WI38 (cell line): ENCODE measurements around the gene AGFG2.
"Not testable (repeated sequence)": the region's sequence is repeated elsewhere in the genome, so short reads cannot be mapped to it uniquely, and the experiment has no call there.

Experiments used
- H3K4me3 ChIP-seq: 2 replicates; pipeline ENCODE4 v1.5.1; 2011; ENCODE audit warnings: low read depth, mild to moderate bottlenecking, control low read depth, low read length
- TF ChIP-seq, protein P1 (sequence below): IDR thresholded peaks from 2 replicates; pipeline ENCODE4 v1.5.1; 2012; ENCODE audit warnings: low read depth, mild to moderate bottlenecking, control low read depth, low read length

The AGFG2 gene

GRCh38 chr7:100515072-100515532, 23.9 kb upstream of the AGFG2 start:
- TF ChIP-seq, protein P1, sequence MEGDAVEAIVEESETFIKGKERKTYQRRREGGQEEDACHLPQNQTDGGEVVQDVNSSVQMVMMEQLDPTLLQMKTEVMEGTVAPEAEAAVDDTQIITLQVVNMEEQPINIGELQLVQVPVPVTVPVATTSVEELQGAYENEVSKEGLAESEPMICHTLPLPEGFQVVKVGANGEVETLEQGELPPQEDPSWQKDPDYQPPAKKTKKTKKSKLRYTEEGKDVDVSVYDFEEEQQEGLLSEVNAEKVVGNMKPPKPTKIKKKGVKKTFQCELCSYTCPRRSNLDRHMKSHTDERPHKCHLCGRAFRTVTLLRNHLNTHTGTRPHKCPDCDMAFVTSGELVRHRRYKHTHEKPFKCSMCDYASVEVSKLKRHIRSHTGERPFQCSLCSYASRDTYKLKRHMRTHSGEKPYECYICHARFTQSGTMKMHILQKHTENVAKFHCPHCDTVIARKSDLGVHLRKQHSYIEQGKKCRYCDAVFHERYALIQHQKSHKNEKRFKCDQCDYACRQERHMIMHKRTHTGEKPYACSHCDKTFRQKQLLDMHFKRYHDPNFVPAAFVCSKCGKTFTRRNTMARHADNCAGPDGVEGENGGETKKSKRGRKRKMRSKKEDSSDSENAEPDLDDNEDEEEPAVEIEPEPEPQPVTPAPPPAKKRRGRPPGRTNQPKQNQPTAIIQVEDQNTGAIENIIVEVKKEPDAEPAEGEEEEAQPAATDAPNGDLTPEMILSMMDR, result no peak
- no peak overlapping the region for H3K4me3 ChIP-seq

GRCh38 chr7:100516135-100516812, 22.7 kb upstream of the AGFG2 start:
- TF ChIP-seq, protein P1, result no peak
- no peak overlapping the region for H3K4me3 ChIP-seq

DNA sequence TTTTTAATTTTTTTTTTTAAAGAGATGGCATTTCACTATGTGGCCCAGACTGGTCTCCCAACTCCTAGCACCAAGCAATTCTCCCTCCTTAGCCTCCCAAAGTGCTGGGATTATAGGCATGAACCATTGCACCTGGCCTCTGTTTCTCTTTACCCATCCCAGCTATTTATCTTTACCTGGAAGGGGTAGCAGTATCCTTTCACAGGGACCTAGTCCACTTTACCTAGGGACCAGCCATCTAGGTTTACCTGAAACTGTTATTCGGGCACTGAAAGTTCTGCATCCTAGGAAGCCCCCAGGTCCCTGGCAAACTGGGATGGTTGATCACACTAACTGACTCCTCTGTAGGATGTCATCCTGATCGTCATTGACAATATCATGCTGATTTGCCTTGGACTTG, 21.7 kb upstream of the AGFG2 start:
- no peak overlapping the region for H3K4me3 ChIP-seq
- TF ChIP-seq, protein P1, result no peak

DNA sequence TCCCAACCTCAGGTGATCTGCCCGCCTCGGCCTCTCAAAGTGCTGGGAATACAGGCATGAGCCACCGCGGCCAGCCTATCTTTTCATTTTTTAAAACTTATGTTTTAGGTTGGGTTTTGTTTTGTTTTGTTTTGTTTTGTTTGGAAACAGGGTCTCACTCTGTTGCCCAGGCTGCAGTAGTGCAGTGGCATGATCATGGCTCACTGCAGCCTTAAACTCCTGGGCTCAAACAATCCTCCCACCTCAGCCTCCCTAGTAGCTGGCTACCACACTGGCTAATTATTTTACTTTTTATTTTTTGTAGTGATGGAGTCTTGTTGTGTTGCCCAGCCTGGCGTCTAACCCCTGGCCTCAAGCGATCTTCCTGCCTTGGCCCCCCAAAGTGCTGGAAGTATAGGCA, 19.4 kb upstream of the AGFG2 start:
- H3K4me3 ChIP-seq, result no peak overlapping the region
- TF ChIP-seq, protein P1, result no peak

- TF ChIP-seq, protein P1, result no peak
- H3K4me3 ChIP-seq, result no peak overlapping the region
Observed at GRCh38 chr7:100520138-100520537, 18.9 kb upstream of the AGFG2 start.

DNA sequence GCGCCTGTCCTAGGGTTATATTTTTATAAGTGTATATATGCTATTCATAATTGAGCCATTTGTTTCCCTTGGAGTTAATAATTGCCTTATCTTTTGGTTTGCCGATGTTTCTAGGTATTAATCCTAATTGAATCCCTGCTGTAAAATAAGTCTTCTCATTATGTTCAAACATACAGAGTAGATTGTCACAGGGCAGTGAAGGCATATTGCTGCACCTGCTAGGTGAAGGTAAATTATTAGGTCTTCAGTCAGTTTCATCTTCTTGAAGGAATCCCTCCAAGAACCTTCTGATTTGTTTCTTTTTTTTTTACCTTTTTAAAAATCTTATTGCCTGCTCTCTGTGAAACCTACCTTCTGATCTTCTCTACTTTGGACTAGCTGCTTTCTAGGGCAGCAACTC, 17.9 kb upstream of the AGFG2 start:
- TF ChIP-seq, protein P1, result no peak
- H3K4me3 ChIP-seq, result no peak overlapping the region

GRCh38 chr7:100521909-100522593, 17.0 kb upstream of the AGFG2 start:
- H3K4me3 ChIP-seq, result not testable (repeated sequence)

DNA sequence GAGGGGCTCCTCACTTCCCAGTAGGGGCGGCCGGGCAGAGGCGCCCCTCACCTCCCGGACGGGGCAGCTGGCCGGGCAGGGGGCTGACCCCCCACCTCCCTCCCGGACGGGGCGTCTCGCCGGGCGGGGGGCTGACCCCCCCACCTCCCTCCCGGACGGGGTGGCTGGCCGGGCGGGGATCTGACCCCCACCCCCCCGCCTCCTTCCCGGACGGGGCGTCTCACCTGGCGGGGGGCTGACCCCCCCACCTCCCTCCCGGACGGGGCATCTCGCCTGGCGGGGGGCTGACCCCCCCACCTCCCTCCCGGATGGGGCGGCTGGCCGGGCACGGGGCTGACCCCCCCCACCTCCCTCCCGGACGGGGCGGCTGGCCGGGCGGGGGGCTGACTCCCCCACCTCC, 15.8 kb upstream of the AGFG2 start:
- H3K4me3 ChIP-seq, result not testable (repeated sequence)

DNA sequence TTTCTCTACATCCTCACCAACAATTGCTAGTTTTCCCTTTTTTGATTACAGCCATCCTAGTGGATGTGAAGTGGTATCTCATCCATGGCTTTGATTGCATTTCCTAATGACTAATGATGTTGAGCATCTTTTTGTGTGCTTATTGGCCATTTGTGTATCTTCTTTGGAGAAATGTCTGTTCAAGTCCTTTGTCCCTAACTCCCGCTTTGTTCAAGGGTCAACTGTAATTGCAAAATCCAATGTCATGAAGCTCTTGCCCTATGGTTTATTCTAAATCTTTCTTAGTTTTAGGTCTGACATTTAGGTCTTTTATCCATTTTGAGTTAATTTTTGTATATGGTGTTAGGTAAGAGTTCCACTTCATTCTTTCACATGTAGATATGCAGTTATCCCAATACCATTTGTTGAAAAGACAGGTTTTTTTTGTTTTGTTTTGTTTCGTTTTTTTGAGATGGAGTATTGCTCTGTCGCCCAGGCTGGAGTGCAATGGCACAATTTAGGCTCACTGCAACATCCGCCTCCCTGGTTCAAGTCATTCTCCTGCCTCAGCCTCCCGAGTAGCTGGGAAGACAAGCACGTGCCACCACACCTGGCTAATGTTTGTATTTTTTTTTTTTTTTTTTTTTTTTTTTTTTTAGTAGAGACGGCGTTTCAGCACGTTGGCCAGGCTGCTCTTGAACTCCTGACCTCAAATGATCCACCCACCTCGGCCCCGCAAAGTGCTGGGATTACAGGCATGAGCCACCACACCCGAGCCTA, 10.7 kb upstream of the AGFG2 start:
- not testable (repeated sequence) for H3K4me3 ChIP-seq
